H1 (cell line): Measurements from ENCODE around the gene ANKH. TPM values are rescaled to one million over a fixed set of nuclear protein-coding genes. Genes with fewer than 3 reads are reported as not detected.

Experiments
- CTCF ChIA-PET: fragments of 300-600 bp; sonication (Branson Sonifier 250); formaldehyde crosslinking; loops from one replicate; lab custom pipeline; 2021; ENCODE audit not compliant: partially characterized antibody; lab: Charles Lee
- POLR2A ChIA-PET: fragments of 300-600 bp; sonication (Branson Sonifier 250); formaldehyde crosslinking; loops from one replicate; lab custom pipeline; 2021; ENCODE audit warnings: inconsistent platforms; ENCODE audit not compliant: partially characterized antibody; lab: Charles Lee
- DNase-seq, 2 experiments: peaks; one replicate each; pipeline versions ENCODE4 v3.0.0 to v3.0.0-alpha.2; 2010 to 2022; ENCODE audit warnings: low spot score in 2 of 2, low read depth in 1 of 2, mixed read lengths in 1 of 2
- FAIRE-seq: peaks from 2 replicates; lab custom pipeline; 2011; peaks lifted over from hg19 to GRCh38; lab: Jason Lieb, UNC
- H2AFZ ChIP-seq: 2 replicates; pipeline ENCODE4 v1.8.1; 2012; ENCODE audit warnings: low read length, inconsistent platforms
- H2AK5ac ChIP-seq: 2 replicates; pipeline ENCODE4 v1.6.1; 2013; ENCODE audit warnings: low read depth, low read length
- H2BK120ac ChIP-seq: replicated peaks from 2 replicates; pipeline ENCODE3; 2013; ENCODE audit warnings: low read depth, low read length, inconsistent platforms
- H2BK12ac ChIP-seq: 2 replicates; pipeline ENCODE4 v1.6.1; 2013; ENCODE audit warnings: low read depth, low read length
- H2BK15ac ChIP-seq: 2 replicates; pipeline ENCODE4 v1.6.1; 2013; ENCODE audit warnings: low read length
- H2BK20ac ChIP-seq: 2 replicates; pipeline ENCODE4 v1.6.1; 2013; ENCODE audit warnings: low read length
- H2BK5ac ChIP-seq: 2 replicates; pipeline ENCODE4 v1.6.1; 2013; ENCODE audit warnings: low read depth, low read length
- H3K14ac ChIP-seq: 2 replicates; pipeline ENCODE4 v1.6.1; 2013; ENCODE audit warnings: inconsistent platforms; ENCODE audit not compliant: insufficient read length
- H3K18ac ChIP-seq: 2 replicates; pipeline ENCODE4 v1.6.1; 2013; ENCODE audit warnings: low read length; ENCODE audit errors: extremely low read depth
- H3K23ac ChIP-seq: 2 replicates; pipeline ENCODE4 v1.6.1; 2013; ENCODE audit warnings: inconsistent platforms; ENCODE audit not compliant: insufficient read length
- H3K23me2 ChIP-seq: 2 replicates; pipeline ENCODE4 v1.6.1; 2013; ENCODE audit warnings: low read depth, low read length
- H3K27ac ChIP-seq: 2 replicates; pipeline ENCODE4 v1.6.1; 2011; ENCODE audit warnings: low read depth, low read length, inconsistent platforms
- H3K27me3 ChIP-seq, 4 experiments: replicated peaks in 1 of 4; 1 replicate in 1 of 4; 2 replicates in 3 of 4; pipeline versions ENCODE4 v1.6.1 to v1.8.1; 2011 to 2013; ENCODE audit warnings: low read length in 3 of 4, mild to moderate bottlenecking in 3 of 4, inconsistent platforms in 2 of 4, mixed read lengths in 2 of 4, moderate library complexity in 1 of 4; ENCODE audit not compliant: control insufficient read depth in 3 of 4, insufficient read depth in 3 of 4; ENCODE audit errors: extremely low read depth in 1 of 4
- H3K36me3 ChIP-seq, 4 experiments: 2 replicates each; pipeline versions ENCODE4 v1.6.1 to v1.8.1; 2011 to 2013; ENCODE audit warnings: mild to moderate bottlenecking in 4 of 4, low read length in 3 of 4, moderate library complexity in 2 of 4, control low read depth in 1 of 4, inconsistent platforms in 1 of 4; ENCODE audit not compliant: insufficient read depth in 4 of 4, control insufficient read depth in 2 of 4
- H3K4ac ChIP-seq: replicated peaks from 2 replicates; pipeline ENCODE3; 2013; ENCODE audit warnings: low read length, low read depth, mixed read lengths, inconsistent platforms; ENCODE audit not compliant: insufficient read length
- H3K4me1 ChIP-seq, 4 experiments: replicated peaks in 1 of 4; 1 replicate in 1 of 4; 2 replicates in 3 of 4; pipeline versions ENCODE4 v1.6.1 to v1.8.1; 2011 to 2013; ENCODE audit warnings: low read length in 3 of 4, inconsistent platforms in 2 of 4, mixed read lengths in 1 of 4; ENCODE audit not compliant: insufficient read depth in 4 of 4, control insufficient read depth in 3 of 4
- H3K4me2 ChIP-seq, 2 experiments: 2 replicates each; pipeline versions ENCODE4 v1.6.1 to v1.8.1; 2011 to 2013; ENCODE audit warnings: low read depth in 2 of 2, low read length in 2 of 2, control low read depth in 1 of 2, inconsistent platforms in 1 of 2, mild to moderate bottlenecking in 1 of 2; ENCODE audit not compliant: insufficient read depth in 1 of 2
- H3K4me3 ChIP-seq, 4 experiments: fragments of 200-600, 300-600 bp in 1 of 4; sonication (generic), shearing (Covaris generic), sonication (Bioruptor Twin) in 1 of 4; 2 replicates each; pipeline versions ENCODE4 v1.5.1 to v1.8.1; 2011 to 2016; ENCODE audit warnings: low read length in 4 of 4, low read depth in 3 of 4, control low read depth in 2 of 4, inconsistent platforms in 2 of 4, mild to moderate bottlenecking in 2 of 4, mixed read lengths in 1 of 4, moderate library complexity in 1 of 4; ENCODE audit not compliant: insufficient read depth in 2 of 4; ENCODE audit errors: extremely low read depth in 1 of 4
- H3K56ac ChIP-seq: replicated peaks from 2 replicates; pipeline ENCODE3; 2013; ENCODE audit warnings: low read depth, mild to moderate bottlenecking, mixed read lengths, low read length, inconsistent platforms; ENCODE audit not compliant: insufficient read length
- H3K79me1 ChIP-seq: 2 replicates; pipeline ENCODE4 v1.6.1; 2013; ENCODE audit warnings: low read depth, low read length, control low read depth
- H3K79me2 ChIP-seq, 2 experiments: 2 replicates each; pipeline versions ENCODE4 v1.6.1 to v1.8.1; 2012 to 2013; ENCODE audit warnings: low read length in 2 of 2, mild to moderate bottlenecking in 2 of 2, inconsistent platforms in 1 of 2; ENCODE audit not compliant: insufficient read depth in 2 of 2, control insufficient read depth in 1 of 2
- H3K9ac ChIP-seq, 4 experiments: replicated peaks in 1 of 4; 1 replicate in 1 of 4; 2 replicates in 3 of 4; pipeline versions ENCODE4 v1.6.1 to v1.8.1; 2011 to 2013; ENCODE audit warnings: low read depth in 3 of 4, low read length in 3 of 4, control low read depth in 2 of 4, mild to moderate bottlenecking in 2 of 4, moderate library complexity in 2 of 4, inconsistent platforms in 1 of 4; ENCODE audit errors: extremely low read depth in 1 of 4
- H3K9me3 ChIP-seq, 2 experiments: 2 replicates each; pipeline versions ENCODE4 v1.6.1 to v1.8.1; 2012 to 2013; ENCODE audit warnings: mild to moderate bottlenecking in 2 of 2, moderate library complexity in 2 of 2, control low read depth in 1 of 2, inconsistent platforms in 1 of 2, low read depth in 1 of 2, low read length in 1 of 2, mixed read lengths in 1 of 2; ENCODE audit not compliant: insufficient read depth in 2 of 2
- H4K20me1 ChIP-seq, 2 experiments: replicated peaks in 1 of 2; 2 replicates each; pipeline versions ENCODE3 to v1.8.1; 2011 to 2013; ENCODE audit warnings: inconsistent platforms in 2 of 2, low read length in 2 of 2, mild to moderate bottlenecking in 1 of 2; ENCODE audit not compliant: insufficient read depth in 2 of 2, control insufficient read depth in 1 of 2
- H4K5ac ChIP-seq: 2 replicates; pipeline ENCODE4 v1.6.1; 2013; ENCODE audit warnings: low read length, low read depth, mixed read lengths, inconsistent platforms; ENCODE audit not compliant: insufficient read length
- H4K8ac ChIP-seq: 2 replicates; pipeline ENCODE4 v1.8.0; 2013; ENCODE audit warnings: mild to moderate bottlenecking, moderate library complexity, low read length, inconsistent platforms; ENCODE audit not compliant: insufficient read depth; ENCODE audit errors: extremely low read depth
- H4K91ac ChIP-seq: replicated peaks from 2 replicates; pipeline ENCODE3; 2013; ENCODE audit warnings: low read length, mixed read lengths, inconsistent platforms; ENCODE audit not compliant: insufficient read length
- ASH2L ChIP-seq: fragments of 200-600, 300-600 bp; sonication (generic); IDR thresholded peaks from one replicate; pipeline ENCODE4 v1.7.1; 2017; ENCODE audit warnings: low read length
- EGR1 ChIP-seq: IDR thresholded peaks from 2 replicates; pipeline ENCODE4 v1.6.1; 2011; ENCODE audit warnings: low read depth, low read length, borderline replicate concordance
- RNF2 ChIP-seq: fragments of 200-900, 300-1000 bp; sonication (generic); IDR thresholded peaks from 2 replicates; pipeline ENCODE4 v1.7.1; 2016; ENCODE audit warnings: borderline replicate concordance, low read depth, mild to moderate bottlenecking, antibody characterized with exemption, low read length; ENCODE audit not compliant: poor library complexity, severe bottlenecking; ENCODE audit errors: missing control alignments
- WGBS, 2 experiments: shearing (Covaris generic) in 1 of 2; methylation state at CpG; one replicate each; pipeline versions ENCODE4 v1.1.6 to v1.1.7; 2013 to 2015; ENCODE audit warnings: low lambda C conversion rate in 2 of 2, mixed read lengths in 2 of 2, inconsistent platforms in 1 of 2, low coverage in 1 of 2, missing lambda C conversion rate in 1 of 2; ENCODE audit not compliant: insufficient replicate concordance in 2 of 2, insufficient coverage in 1 of 2, insufficient read length in 1 of 2; ENCODE audit errors: extremely low coverage in 1 of 2, missing lambda C conversion rate in 1 of 2; 5-methylcytosine and 5-hydroxymethylcytosine counted together
- polyA plus RNA-seq, 7 experiments: library from polyadenylated mRNA; depleted of rRNA in 3 of 7; stranded (reverse) in 5 of 7; unstranded in 2 of 7; fragments of >200 nt in 5 of 7; fragments of 200-250 nt in 2 of 7; gene quantifications; 1 replicate in 5 of 7; 2 replicates in 1 of 7; 4 replicates in 1 of 7; pipeline versions ENCODE4 v1.2.1 to v1.2.3, GENCODE V29; 2011 to 2013; ENCODE audit warnings: missing spikeins in 2 of 7, mixed read lengths in 2 of 7
- total RNA-seq: library from RNA; stranded (reverse); fragmentation: NEBNext Ultra II Directional; extraction: Animal tissue kit (Norgen Biotek cat#: 25700); gene quantifications from 2 replicates; pipeline ENCODE4 v1.2.1, GENCODE V29; 2021

ANKH gene
- total and polyA plus RNA-seq, 2 of the 8 experiments (the other 6 are each of a cell fraction or from before 2014, with no cell fraction given) = 5.3 to 13.0 TPM

GRCh38 chr5:14834584-14835550 lies 36.7 kb downstream of the ANKH start:
- no peaks in the 10 kb centered on the region for H3K79me2 ChIP-seq
- no peaks in the 10 kb centered on the region for H3K79me1 ChIP-seq
- DNase-seq = no peak
- H3K9me3 ChIP-seq = no peaks in the 10 kb centered on the region
- H3K56ac ChIP-seq = no peak overlapping the region
- H4K8ac ChIP-seq = no peak overlapping the region
- H3K4ac ChIP-seq = no peak overlapping the region
- no peak overlapping the region for H2BK120ac ChIP-seq
- FAIRE-seq = no peak
- H2BK12ac ChIP-seq = no peak overlapping the region
- TF ChIP-seq ASH2L (no peak), EGR1 (no peak), RNF2 (no peak)
- TF ChIP-seq, all 59 proteins: peak for 0
- ChIA-PET CTCF (interaction anchor here (1.0 kb wide), 1 partner anchor 76 kb away, joined by 3 read pairs; no protein-coding TSS in a partner anchor), POLR2A (no interaction called here)
- no peaks in the 10 kb centered on the region for H3K23me2 ChIP-seq
- no peak overlapping the region for H3K14ac ChIP-seq
- H2AFZ ChIP-seq = no peak overlapping the region
- H4K91ac ChIP-seq = no peak overlapping the region
- no peak overlapping the region for H2BK5ac ChIP-seq
- no peak overlapping the region for H3K23ac ChIP-seq
- H3K18ac ChIP-seq = no peak overlapping the region
- H3K4me2 ChIP-seq = no peak overlapping the region
- H4K20me1 ChIP-seq = no peaks in the 10 kb centered on the region
- H4K5ac ChIP-seq = no peak overlapping the region
- H2AK5ac ChIP-seq = no peak overlapping the region
- H3K27ac ChIP-seq = no peak overlapping the region
- H2BK15ac ChIP-seq = no peak overlapping the region
- no peaks in the 10 kb centered on the region for H3K36me3 ChIP-seq
- 87% methylated on average over 11 of the region's 11 CpGs; no CpG with 5 or more reads in 1 of the 2 experiments for WGBS, 2 experiments
- no peaks in the 10 kb centered on the region for H3K4me1 ChIP-seq
- H2BK20ac ChIP-seq = no peak overlapping the region
- H3K4me3 ChIP-seq = no peak overlapping the region
- H3K9ac ChIP-seq = no peak overlapping the region; a peak in 1 of 7 replicates
- no peaks in the 10 kb centered on the region for H3K27me3 ChIP-seq
